Panc1 (cell line): ENCODE data around the gene DIDO1.

Experiments used
- CTCF ChIP-seq: fragments of 450-650 bp; IDR thresholded peaks from 2 replicates; pipeline ENCODE4 v1.5.1; 2017; ENCODE audit warnings: mild to moderate bottlenecking
- POLR2AphosphoS5 ChIP-seq: IDR thresholded peaks from 2 replicates; pipeline ENCODE4 v1.6.1; 2012; ENCODE audit warnings: mild to moderate bottlenecking, low read depth, low read length, moderate library complexity
- SIN3A ChIP-seq: IDR thresholded peaks from 2 replicates; pipeline ENCODE4 v1.6.1; 2012; ENCODE audit warnings: low read depth, mild to moderate bottlenecking, low read length, moderate library complexity, borderline replicate concordance; ENCODE audit not compliant: insufficient read depth
- TCF7L2 ChIP-seq: IDR thresholded peaks from 2 replicates; pipeline ENCODE4 v1.6.1; 2011; ENCODE audit warnings: mild to moderate bottlenecking, low read depth, low read length, inconsistent platforms

GRCh38 chr20:62952968-62953838 lies 26.9 kb upstream of the DIDO1 start:
- TF ChIP-seq CTCF (no peak), TCF7L2 (no peak), POLR2AphosphoS5 (no peak), SIN3A (no peak)
